Activated CD4-positive, alpha-beta T cell treated with anti-CD3 and anti-CD28 coated beads, Interleukin-2, amount 50 U/mL, for 16 hours (primary cell): ENCODE results near the gene AQP2.
"Not testable (repeated sequence)": the region's sequence is repeated elsewhere in the genome, so short reads cannot be mapped to it uniquely, and the experiment has no call there.

ENCODE experiments used
- DNase-seq: peaks from one replicate; pipeline ENCODE4 v3.0.0-alpha.2; 2020

The AQP2 gene

DNA sequence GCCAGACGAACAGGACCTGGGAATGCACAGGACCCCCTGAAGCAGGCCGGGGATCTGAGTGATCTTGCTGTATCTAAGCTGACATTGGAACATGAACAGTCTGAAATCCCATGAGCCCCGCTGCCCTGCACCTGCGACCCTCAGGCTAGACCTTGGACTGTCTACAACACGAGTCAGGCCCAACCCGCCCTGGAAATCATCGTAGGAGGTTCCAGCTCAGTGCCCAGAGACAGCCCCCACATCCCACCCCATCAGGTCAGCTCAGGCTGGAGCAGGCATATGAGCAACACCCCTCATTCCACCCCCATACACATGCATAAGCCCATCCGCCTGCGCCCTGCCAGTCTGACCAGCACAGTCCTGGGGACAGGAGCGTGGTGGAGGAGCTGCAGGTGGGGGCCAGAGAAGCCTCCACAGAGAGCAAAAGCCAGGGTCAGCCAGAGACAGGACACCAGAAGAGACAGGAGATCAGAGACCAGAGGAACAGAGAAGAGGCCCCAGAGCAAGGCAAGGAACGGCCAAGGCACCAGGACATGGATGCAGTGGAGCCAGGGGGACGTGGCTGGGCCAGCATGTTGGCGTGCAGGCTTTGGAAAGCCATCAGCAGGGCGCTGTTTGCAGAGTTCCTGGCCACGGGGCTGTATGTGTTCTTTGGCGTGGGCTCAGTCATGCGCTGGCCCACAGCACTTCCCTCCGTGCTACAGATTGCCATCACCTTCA is 22.3 kb downstream of the AQP2 start, which contains the start of gene AQP6:
Gene AQP6 (plus strand): TSS at position 307 of the 720 bp plus-strand sequence. CDS start 227 bp downstream, at position 534.
- no peak for DNase-seq

DNA sequence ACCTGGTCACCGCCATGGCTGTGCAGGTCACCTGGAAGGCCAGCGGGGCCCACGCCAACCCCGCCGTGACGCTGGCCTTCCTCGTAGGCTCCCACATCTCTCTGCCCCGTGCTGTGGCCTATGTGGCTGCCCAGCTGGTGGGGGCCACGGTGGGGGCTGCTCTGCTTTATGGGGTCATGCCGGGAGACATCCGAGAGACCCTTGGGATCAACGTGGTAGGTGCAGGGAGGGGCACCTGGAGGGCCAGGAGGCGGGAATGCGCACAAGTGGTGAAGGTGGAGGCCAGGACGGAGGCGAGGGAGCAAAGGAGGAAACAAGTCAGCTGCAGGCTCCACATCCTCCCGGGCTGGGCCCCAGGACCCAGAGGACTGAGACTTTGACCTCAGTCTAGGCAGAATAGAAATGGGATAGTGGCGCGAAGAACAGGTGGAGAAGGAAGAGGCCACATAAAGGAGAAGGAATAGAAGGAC is 22.9 kb downstream of the AQP2 start:
- no peak for DNase-seq

- no peak for DNase-seq
Measured at GRCh38 chr12:49974231-49974675, 23.7 kb downstream of the AQP2 start.

- DNase-seq = no peak
Measured at GRCh38 chr12:49974677-49975317, 24.3 kb downstream of the AQP2 start.

DNA sequence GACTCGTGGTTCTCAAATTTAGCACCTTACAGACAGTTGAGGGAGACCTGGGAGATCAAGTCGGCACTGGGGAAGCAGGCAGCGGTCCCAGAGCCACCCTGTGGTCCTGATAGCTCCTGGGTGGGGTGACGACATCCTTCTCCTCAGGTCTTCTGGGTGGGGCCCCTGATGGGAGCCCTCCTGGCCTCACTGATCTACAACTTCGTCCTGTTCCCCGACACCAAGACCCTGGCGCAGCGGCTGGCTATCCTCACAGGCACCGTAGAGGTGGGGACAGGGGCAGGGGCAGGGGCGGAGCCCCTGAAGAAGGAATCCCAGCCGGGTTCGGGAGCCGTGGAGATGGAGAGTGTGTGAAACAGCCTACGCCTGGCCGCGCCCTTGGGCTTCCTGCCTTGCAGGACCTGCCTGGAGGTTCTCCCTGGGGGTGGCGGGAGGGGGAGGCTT is 24.8 kb downstream of the AQP2 start:
- DNase-seq = no peak

DNA sequence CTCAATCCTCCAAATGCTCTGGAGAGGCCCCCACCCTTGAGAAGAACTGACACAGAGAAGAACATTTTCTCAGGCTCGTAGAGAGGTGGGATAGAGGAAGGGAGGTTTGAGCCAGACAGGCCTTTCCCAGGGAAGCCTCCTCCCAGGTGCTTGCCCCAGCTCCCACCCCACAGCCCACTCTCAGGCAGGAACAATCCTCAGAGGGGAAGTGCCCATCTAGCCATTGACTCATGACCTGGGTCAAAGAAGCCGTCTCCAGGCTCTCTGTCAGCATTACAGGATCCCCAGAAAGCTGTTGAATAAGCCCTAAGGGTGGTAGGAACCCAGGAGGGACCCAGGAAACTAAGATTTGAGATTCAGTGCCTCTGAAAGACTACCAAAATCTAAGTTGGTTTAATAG is 26.0 kb downstream of the AQP2 start:
- no peak for DNase-seq

GRCh38 chr12:49978125-49978524 is 27.6 kb downstream of the AQP2 start:
- no peak for DNase-seq

- no peak for DNase-seq
Measured at GRCh38 chr12:49979016-49979586, 28.6 kb downstream of the AQP2 start.

DNA sequence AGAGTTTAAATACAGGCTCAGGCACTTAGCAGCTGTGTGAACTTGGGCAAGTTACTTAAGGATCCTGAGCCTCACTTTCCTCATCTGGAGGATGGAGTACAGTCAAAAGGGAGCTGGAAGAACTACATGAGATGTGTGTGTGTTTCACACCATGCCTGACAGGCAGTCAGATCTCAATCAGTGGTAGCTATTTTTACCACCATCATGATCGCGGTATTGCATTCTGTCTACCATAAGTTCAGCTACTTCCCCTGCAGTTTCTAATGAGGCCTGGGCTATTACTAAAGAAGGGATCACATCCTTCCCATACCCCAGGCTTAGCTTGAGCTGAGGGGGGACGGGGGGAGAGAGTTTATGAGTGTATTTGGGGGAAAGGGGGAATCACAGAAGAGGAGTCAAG is 29.3 kb downstream of the AQP2 start:
- DNase-seq = no peak

GRCh38 chr12:49980501-49981349 is 30.2 kb downstream of the AQP2 start:
- DNase-seq = no peak

GRCh38 chr12:49982246-49983087 is 31.9 kb downstream of the AQP2 start:
- DNase-seq = no peak

- no peak for DNase-seq
Measured at GRCh38 chr12:49983892-49984291, 33.4 kb downstream of the AQP2 start.

DNA sequence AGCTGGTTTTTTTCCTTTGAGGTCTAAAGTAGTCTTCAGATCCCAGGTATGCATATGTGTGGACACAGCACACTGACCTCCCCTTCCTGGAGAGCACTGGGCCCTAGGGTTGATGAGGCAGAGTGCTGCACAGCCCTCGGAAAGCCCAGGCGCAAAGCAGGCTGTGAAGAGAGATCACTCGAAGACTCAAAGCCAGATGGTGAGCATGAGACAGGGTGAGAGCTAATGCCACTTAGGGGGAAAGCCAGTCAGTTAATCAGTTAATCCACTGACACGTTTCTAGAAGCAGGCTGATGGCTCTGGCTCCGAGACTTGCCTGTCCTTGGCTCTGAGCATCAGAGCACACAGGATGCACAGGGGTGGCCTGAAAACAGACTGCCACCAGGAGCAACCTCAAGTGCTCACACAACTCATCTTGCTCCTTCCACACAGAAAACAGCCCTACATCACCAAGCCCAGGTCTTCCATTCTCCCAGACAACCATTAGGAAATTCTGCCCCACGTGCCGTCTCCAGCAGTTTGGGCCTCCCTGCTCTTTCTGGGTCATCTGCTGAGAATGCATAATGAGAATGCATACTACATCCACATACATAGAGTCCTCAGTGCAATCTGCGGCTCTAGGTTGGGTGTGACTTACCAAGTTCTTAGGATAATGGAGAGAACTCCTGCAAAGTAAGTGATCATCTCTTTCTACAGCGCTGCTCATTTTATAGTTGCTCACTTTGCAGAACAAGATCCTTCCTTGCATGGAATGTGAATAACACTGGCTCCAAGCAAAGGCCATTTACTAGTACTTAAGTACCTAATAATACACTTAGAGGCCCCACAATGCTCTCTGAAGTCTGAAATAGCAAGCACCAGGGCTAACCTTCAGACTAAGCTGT is 34.2 kb downstream of the AQP2 start:
- no peak for DNase-seq

- DNase-seq = no peak
Measured at GRCh38 chr12:49985981-49986380, 35.4 kb downstream of the AQP2 start.

DNA sequence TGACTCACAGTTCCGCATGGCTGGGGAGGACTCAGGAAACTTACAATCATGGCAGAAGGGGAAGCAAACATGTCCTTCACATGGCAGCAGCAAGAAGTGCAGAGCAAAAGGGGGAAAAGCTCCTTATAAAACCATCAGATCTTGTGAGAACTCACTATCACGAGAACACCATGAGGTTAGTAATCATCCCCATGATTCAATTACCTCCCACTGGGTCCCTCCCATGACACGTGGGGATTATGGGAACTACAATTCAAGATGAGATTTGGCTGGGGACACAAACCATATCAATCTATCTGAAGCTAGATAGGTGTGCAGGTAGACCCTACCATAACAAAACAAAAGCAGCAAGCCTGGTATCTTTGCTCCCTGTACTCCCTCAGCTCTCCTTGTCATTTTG is 35.9 kb downstream of the AQP2 start:
- not testable (repeated sequence) for DNase-seq

GRCh38 chr12:49987625-49988303 is 37.2 kb downstream of the AQP2 start:
- DNase-seq = no peak

GRCh38 chr12:49989400-49989799 is 38.9 kb downstream of the AQP2 start:
- not testable (repeated sequence) for DNase-seq

- no peak for DNase-seq
Measured at GRCh38 chr12:49990273-49990672, 39.7 kb downstream of the AQP2 start.

DNA sequence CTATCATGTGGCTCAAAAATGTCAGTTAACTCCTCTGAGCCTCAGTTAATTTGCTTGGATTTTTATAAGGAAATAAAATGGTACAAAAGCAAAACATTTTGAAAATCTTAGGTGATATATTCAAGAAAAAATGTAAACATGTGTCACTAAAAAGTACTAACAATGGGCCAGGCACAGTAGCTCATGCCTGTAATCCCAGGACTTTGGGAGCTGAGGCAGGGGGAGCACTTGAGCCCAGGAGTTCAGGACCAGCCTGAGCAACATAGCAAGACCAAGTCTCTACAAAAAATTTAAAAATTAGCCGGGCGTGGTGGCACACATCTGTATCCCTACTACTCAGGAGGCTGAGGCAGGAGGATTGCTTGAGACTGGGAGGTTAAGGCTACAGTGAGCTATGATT is 47.9 kb downstream of the AQP2 start:
- no peak for DNase-seq

GRCh38 chr12:50003595-50003994 is 53.1 kb downstream of the AQP2 start:
- no peak for DNase-seq
